Neuronal stem cell (in vitro differentiated cells): Measurements from ENCODE around the gene TSR3. TPM values are rescaled to one million over a fixed set of nuclear protein-coding genes. Genes with fewer than 3 reads are reported as not detected.
A peak's percentile ranks its signal among the peaks of the same experiment; 100 is the strongest.

Experiments
- DNase-seq: peaks from one replicate; pipeline ENCODE4 v3.0.0-alpha.2; 2013; ENCODE audit warnings: low spot score
- H2AFZ ChIP-seq: one replicate; pipeline ENCODE4 v1.6.1; 2013; ENCODE audit warnings: mild to moderate bottlenecking, low read length, inconsistent platforms
- H2AK5ac ChIP-seq: 2 replicates; pipeline ENCODE4 v1.6.1; 2013; ENCODE audit warnings: low read depth, mild to moderate bottlenecking, inconsistent platforms, low read length, moderate library complexity, mixed read lengths
- H2BK120ac ChIP-seq: 2 replicates; pipeline ENCODE4 v1.6.1; 2013; ENCODE audit warnings: low read depth, mild to moderate bottlenecking, inconsistent platforms, low read length, moderate library complexity, mixed read lengths
- H2BK12ac ChIP-seq: one replicate; pipeline ENCODE4 v1.6.1; 2013; ENCODE audit warnings: low read length, inconsistent platforms
- H2BK15ac ChIP-seq: 2 replicates; pipeline ENCODE4 v1.6.1; 2013; ENCODE audit warnings: mild to moderate bottlenecking, low read length, inconsistent platforms, mixed read lengths
- H2BK5ac ChIP-seq: one replicate; pipeline ENCODE4 v1.6.1; 2013; ENCODE audit warnings: inconsistent platforms, mild to moderate bottlenecking, low read length, moderate library complexity
- H3K14ac ChIP-seq: one replicate; pipeline ENCODE4 v1.6.1; 2013; ENCODE audit warnings: low read length, inconsistent platforms
- H3K18ac ChIP-seq: 2 replicates; pipeline ENCODE4 v1.6.1; 2013; ENCODE audit warnings: low read length, inconsistent platforms
- H3K23ac ChIP-seq: 2 replicates; pipeline ENCODE4 v1.6.1; 2013; ENCODE audit warnings: low read depth, mild to moderate bottlenecking, mixed read lengths, low read length, inconsistent platforms; ENCODE audit not compliant: poor library complexity
- H3K27ac ChIP-seq: replicated peaks from 3 replicates; pipeline ENCODE4 v1.5.1; 2013; ENCODE audit warnings: low read length, inconsistent platforms
- H3K27me3 ChIP-seq, 3 experiments: 2 replicates each; pipeline ENCODE4 v1.6.1; 2013; ENCODE audit warnings: low read length in 3 of 3, mild to moderate bottlenecking in 2 of 3, inconsistent platforms in 1 of 3, low read depth in 1 of 3, mixed read lengths in 1 of 3, moderate library complexity in 1 of 3; ENCODE audit not compliant: control insufficient read depth in 3 of 3, insufficient read depth in 3 of 3
- H3K36me3 ChIP-seq, 2 donors: replicated peaks in 1 of 2; 2 replicates each; pipeline ENCODE4 v1.6.1; 2013; ENCODE audit warnings: low read length in 2 of 2; ENCODE audit not compliant: control insufficient read depth in 2 of 2, insufficient read depth in 2 of 2
- H3K4ac ChIP-seq: 2 replicates; pipeline ENCODE4 v1.6.1; 2013; ENCODE audit warnings: inconsistent platforms, mild to moderate bottlenecking, low read length, moderate library complexity
- H3K4me1 ChIP-seq, 2 donors: 1 replicate in 1 of 2; 2 replicates in 1 of 2; pipeline ENCODE4 v1.6.1; 2013; ENCODE audit warnings: low read length in 2 of 2, low read depth in 1 of 2; ENCODE audit not compliant: control insufficient read depth in 2 of 2, insufficient read depth in 1 of 2
- H3K4me2 ChIP-seq: one replicate; pipeline ENCODE4 v1.6.1; 2013; ENCODE audit warnings: mild to moderate bottlenecking, low read length, inconsistent platforms; ENCODE audit not compliant: insufficient read depth, poor library complexity, severe bottlenecking
- H3K4me3 ChIP-seq, 2 donors: 2 replicates each; pipeline ENCODE4 v1.5.1; 2013; ENCODE audit warnings: low read length in 2 of 2, mild to moderate bottlenecking in 2 of 2, inconsistent platforms in 1 of 2, moderate library complexity in 1 of 2
- H3K79me1 ChIP-seq: one replicate; pipeline ENCODE4 v1.6.1; 2013; ENCODE audit warnings: low read depth, mild to moderate bottlenecking, inconsistent platforms, low read length, moderate library complexity
- H3K9ac ChIP-seq: one replicate; pipeline ENCODE4 v1.6.1; 2013; ENCODE audit warnings: mild to moderate bottlenecking, low read depth, low read length, inconsistent platforms; ENCODE audit not compliant: poor library complexity
- H3K9me3 ChIP-seq, 2 donors: replicated peaks in 1 of 2; 2 replicates each; pipeline versions ENCODE3 to v1.6.1; 2013; ENCODE audit warnings: low read length in 2 of 2, mild to moderate bottlenecking in 2 of 2, inconsistent platforms in 1 of 2, low read depth in 1 of 2, mixed read lengths in 1 of 2, moderate library complexity in 1 of 2; ENCODE audit not compliant: control insufficient read depth in 2 of 2, insufficient read depth in 1 of 2
- H4K8ac ChIP-seq: one replicate; pipeline ENCODE4 v1.6.1; 2013; ENCODE audit warnings: low read depth, mild to moderate bottlenecking, inconsistent platforms, low read length, moderate library complexity
- H4K91ac ChIP-seq: one replicate; pipeline ENCODE4 v1.6.1; 2013; ENCODE audit warnings: low read length, low read depth, mild to moderate bottlenecking, inconsistent platforms; ENCODE audit not compliant: poor library complexity
- WGBS, 2 donors: extraction: QIAGEN DNeasy Blood & Tissue Kit; methylation state at CpG; one replicate each; pipeline ENCODE4 v1.1.7; 2013; ENCODE audit warnings: missing lambda C conversion rate in 2 of 2, mixed read lengths in 1 of 2; ENCODE audit not compliant: insufficient read length in 2 of 2, insufficient replicate concordance in 1 of 2; ENCODE audit errors: extremely low coverage in 2 of 2; 5-methylcytosine and 5-hydroxymethylcytosine counted together
- polyA plus RNA-seq, 2 experiments: library from polyadenylated mRNA; stranded (reverse); fragments of 200-250 nt; gene quantifications; one replicate each; pipeline ENCODE4 v1.2.3, GENCODE V29; 2013

The TSR3 gene
- 32.4 TPM for polyA plus RNA-seq (2013, experiment 1 of 2)
- polyA plus RNA-seq (2013, experiment 2 of 2) = 29.6 TPM

DNA sequence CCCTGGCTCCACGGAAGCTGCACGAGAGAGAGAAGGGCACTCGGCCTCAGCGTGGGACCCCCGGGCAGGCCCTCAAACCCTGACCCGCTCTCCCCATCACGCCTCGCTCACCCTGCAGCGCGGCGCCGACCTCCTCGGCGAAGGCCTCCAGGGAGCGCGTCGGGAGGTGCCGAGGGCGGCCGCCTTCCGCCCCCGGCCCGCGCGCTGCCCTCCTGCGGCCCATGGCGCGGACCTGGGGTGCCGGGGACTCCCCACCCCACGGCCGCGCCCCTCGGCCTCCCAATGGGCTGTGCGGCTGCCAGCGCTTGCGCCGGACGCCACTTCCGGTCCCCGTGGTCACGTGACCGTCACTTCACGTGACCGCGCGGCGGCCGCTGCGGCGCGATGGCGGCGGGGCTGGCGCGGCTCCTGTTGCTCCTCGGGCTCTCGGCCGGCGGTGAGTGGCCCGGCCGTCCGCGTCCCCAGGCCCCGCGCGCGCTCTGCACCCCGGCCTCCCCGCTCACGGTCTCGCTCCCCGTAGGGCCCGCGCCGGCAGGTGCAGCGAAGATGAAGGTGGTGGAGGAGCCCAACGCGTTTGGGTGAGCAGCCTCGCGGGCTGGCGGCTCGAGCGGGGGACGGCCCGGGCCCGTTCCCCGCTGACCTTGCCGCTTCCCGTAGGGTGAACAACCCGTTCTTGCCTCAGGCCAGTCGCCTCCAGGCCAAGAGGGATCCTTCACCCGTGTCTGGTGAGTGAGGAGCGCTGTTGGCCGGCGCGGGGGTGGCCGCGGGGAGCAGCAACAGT lies at the start of gene TSR3, which contains the start of gene GNPTG:
TSS of gene TSR3 (minus strand) at position 297 of the 781 bp plus-strand sequence. CDS start at position 223, 74 bp downstream.
TSS of gene GNPTG (plus strand) at position 350 of the 781 bp plus-strand sequence. CDS start at position 385, 35 bp downstream.
- Histone ChIP-seq H3K18ac (peak within 1 kb of the TSS; percentile 97), H3K4me3 (peak within 1 kb of the TSS; percentile 93 to 95), H3K9me3 (no peaks in the 10 kb centered on the region), H3K4ac (peak within 1 kb of the TSS; percentile 84), H3K9ac (peak within 1 kb of the TSS; percentile 100), H2BK15ac (no peak within 1 kb of the TSS), H2AFZ (peak within 1 kb of the TSS; percentile 95), H3K27ac (no peak within 1 kb of the TSS), H2BK12ac (no peak within 1 kb of the TSS), H3K27me3 (no peaks in the 10 kb centered on the region), H2AK5ac (peak within 1 kb of the TSS; percentile 95), H4K91ac (peak within 1 kb of the TSS; percentile 30), H3K36me3 (peaks cover 16 to 38% of the 10 kb centered on the region in 2 donors), H2BK5ac (peak within 1 kb of the TSS; percentile 66), H3K23ac (peak within 1 kb of the TSS; percentile 89), H3K79me1 (peaks cover 36% of the 10 kb centered on the region), H3K14ac (peak within 1 kb of the TSS; percentile 64), H4K8ac (peak within 1 kb of the TSS; percentile 92), H2BK120ac (peak within 1 kb of the TSS; percentile 91), H3K4me1 (peaks cover 8 to 12% of the 10 kb centered on the region in 2 donors), H3K4me2 (peak within 1 kb of the TSS; percentile 97)
- DNase-seq = peak; percentile 89
- WGBS, 2 donors = no CpG with 5 or more reads among the region's 98 CpGs

DNA sequence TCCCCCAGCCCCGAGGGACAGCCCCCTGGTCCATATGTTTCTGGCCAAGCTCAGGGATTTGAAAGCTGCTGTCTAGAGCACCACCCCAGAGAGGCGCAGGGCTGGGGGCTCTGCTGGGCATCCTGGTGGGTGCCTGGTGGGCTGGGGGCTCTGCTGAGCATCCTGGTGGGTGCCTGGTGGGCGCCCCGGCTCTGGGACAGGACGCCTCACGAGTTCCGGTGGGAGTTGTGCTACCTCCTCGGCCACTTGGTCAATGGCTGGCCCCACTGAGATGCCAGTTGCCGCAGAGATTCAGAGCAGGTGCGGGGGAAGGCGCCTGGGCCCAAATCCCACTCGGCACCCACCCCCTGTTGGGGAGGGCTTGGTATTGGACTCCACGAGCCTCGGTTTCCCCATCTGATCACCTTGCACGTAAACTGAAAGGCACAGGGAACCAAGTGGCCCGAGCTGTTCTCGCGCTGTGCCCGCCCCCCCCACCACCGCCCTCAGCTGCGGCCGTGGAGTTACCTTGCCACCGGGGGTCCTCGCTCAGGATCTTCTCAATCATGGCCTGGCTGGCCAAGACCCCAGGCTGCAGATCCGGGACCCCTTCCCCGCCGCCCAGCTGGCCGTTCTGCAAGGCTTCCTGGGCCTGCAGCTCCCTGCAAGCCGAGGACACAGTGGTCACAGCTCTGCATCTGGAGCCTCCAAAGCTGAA lies 49.5 kb upstream of the TSR3 start:
- Histone ChIP-seq H4K8ac (no peak overlapping the region), H2AK5ac (no peak overlapping the region), H2BK15ac (no peak overlapping the region), H2BK120ac (no peak overlapping the region), H3K79me1 (peaks cover 20% of the 10 kb centered on the region), H3K18ac (no peak overlapping the region), H4K91ac (no peak overlapping the region), H3K27ac (no peak overlapping the region), H3K9ac (peak overlapping the region; percentile 30), H3K4ac (no peak overlapping the region), H3K4me1 (no peaks in the 10 kb centered on the region), H2AFZ (no peak overlapping the region), H3K14ac (no peak overlapping the region), H2BK12ac (no peak overlapping the region), H2BK5ac (peak overlapping the region; percentile 53), H3K23ac (peak overlapping the region; percentile 20), H3K27me3 (no peaks in the 10 kb centered on the region), H3K4me3 (no peak overlapping the region), H3K9me3 (peaks cover 0 to 2% of the 10 kb centered on the region in 2 donors), H3K4me2 (no peak overlapping the region), H3K36me3 (peaks cover 26 to 28% of the 10 kb centered on the region in 2 donors)
- no CpG with 5 or more reads among the region's 29 CpGs for WGBS, 2 donors
- DNase-seq = no peak

DNA sequence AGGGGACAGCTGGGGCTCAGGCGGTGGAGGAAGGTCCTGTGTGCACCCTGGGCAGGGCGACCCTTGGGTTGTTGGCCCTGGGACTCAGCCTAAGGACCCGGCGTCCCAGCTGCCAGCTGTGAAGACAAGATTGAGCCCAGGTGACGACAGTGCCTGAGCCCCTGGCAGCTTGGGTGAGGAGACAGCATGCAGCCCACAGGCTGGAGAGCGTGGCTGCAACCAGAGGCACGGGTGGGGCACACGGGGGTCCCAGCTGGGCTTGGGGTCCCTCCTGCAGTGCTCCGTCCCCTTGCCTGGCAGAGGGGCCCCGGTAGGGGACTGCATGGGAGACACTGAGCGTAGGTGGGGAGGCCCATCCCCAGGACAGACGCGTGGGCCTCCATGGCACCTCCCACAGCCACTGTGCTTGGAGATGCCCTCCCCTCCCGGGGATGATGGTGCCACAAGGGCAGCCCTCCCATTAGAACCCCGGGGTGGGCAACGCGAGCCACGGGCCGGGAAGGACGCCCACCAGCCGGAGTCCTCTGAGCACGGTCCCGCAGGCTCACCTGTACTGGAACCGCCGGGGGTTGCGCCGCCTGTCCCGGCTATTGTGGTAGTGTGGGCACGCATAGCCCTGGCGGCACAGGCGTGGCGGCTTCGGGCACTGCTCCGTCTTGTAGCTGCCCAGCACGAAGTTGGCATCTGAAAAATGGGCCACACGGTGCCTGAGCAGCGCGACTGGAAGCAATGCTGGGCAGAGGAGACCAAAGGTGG lies 47.3 kb upstream of the TSR3 start:
- Histone ChIP-seq H3K4me1 (no peaks in the 10 kb centered on the region), H4K8ac (no peak overlapping the region), H4K91ac (no peak overlapping the region), H2BK5ac (peak overlapping the region; percentile 39), H2AK5ac (no peak overlapping the region), H2BK15ac (no peak overlapping the region), H3K4ac (no peak overlapping the region), H3K27me3 (no peaks in the 10 kb centered on the region), H3K4me3 (no peak overlapping the region), H2BK12ac (peak overlapping the region; percentile 30), H3K27ac (no peak overlapping the region), H3K36me3 (peaks cover 24 to 25% of the 10 kb centered on the region in 2 donors), H3K18ac (no peak overlapping the region), H2BK120ac (no peak overlapping the region), H3K23ac (peak overlapping the region; percentile 73), H2AFZ (no peak overlapping the region), H3K9ac (peak overlapping the region; percentile 70), H3K4me2 (no peak overlapping the region), H3K14ac (peak overlapping the region; percentile 38), H3K9me3 (no peaks in the 10 kb centered on the region), H3K79me1 (peaks cover 11% of the 10 kb centered on the region)
- WGBS, 2 donors = no CpG with 5 or more reads among the region's 38 CpGs
- DNase-seq = no peak
